SK-N-SH (cell line): ENCODE results near the gene FBXW11. TPM values are rescaled to one million over a fixed set of nuclear protein-coding genes. Genes with fewer than 3 reads are reported as not detected.

Experiments used
- CTCF ChIA-PET: fragments of 300-600, 350-600 bp; formaldehyde crosslinking; extraction: SDS; loops from one replicate; lab custom pipeline; 2021; lab: Yijun Ruan, JAX
- POLR2A ChIA-PET: fragments of 350-600 bp; sonication (Branson Sonifier 250); formaldehyde crosslinking; extraction: SDS; loops from one replicate; lab custom pipeline; 2020; ENCODE audit warnings: antibody characterized with exemption, inconsistent platforms; lab: Yijun Ruan, JAX
- DNase-seq: peaks from one replicate; pipeline ENCODE4 v3.0.0; 2012
- H2AFZ ChIP-seq: fragments of 200-600 bp; sonication (generic); 2 replicates; pipeline ENCODE4 v1.8.1; 2016; ENCODE audit warnings: antibody characterized with exemption, mild to moderate bottlenecking, low read depth
- H3F3A ChIP-seq: fragments of 200-600 bp; sonication (generic); replicated peaks from 2 replicates; pipeline ENCODE3; 2016; ENCODE audit warnings: antibody characterized with exemption, mild to moderate bottlenecking; ENCODE audit not compliant: insufficient read depth
- H3K27ac ChIP-seq, 2 experiments: fragments of 200-500 bp in 1 of 2; fragments of 200-600 bp in 1 of 2; sonication (Bioruptor generic) in 1 of 2; sonication (generic), shearing (Covaris generic) in 1 of 2; 2 replicates each; pipeline versions ENCODE4 v1.5.1 to v1.6.1; 2014 to 2016; ENCODE audit warnings: low read depth in 2 of 2, inconsistent platforms in 1 of 2, low read length in 1 of 2, mild to moderate bottlenecking in 1 of 2, mixed read lengths in 1 of 2
- H3K27me3 ChIP-seq: fragments of 200-600 bp; sonication (generic), shearing (Covaris generic); 2 replicates; pipeline ENCODE4 v1.6.1; 2016; ENCODE audit warnings: mixed run types; ENCODE audit not compliant: insufficient read depth
- H3K36me3 ChIP-seq, 2 experiments: fragments of 200-500 bp in 1 of 2; fragments of 200-600 bp in 1 of 2; sonication (Bioruptor generic) in 1 of 2; sonication (generic) in 1 of 2; replicated peaks in 1 of 2; 2 replicates each; pipeline versions ENCODE3 to v1.5.1; 2014 to 2016; ENCODE audit warnings: low read length in 1 of 2, mild to moderate bottlenecking in 1 of 2; ENCODE audit not compliant: insufficient read depth in 2 of 2, control insufficient read depth in 1 of 2
- H3K4me1 ChIP-seq, 2 experiments: fragments of 200-500 bp in 1 of 2; fragments of 200-600 bp in 1 of 2; sonication (Bioruptor generic) in 1 of 2; sonication (generic), shearing (Covaris generic) in 1 of 2; 2 replicates each; pipeline versions ENCODE4 v1.5.1 to v1.6.1; 2014 to 2016; ENCODE audit warnings: low read depth in 1 of 2, low read length in 1 of 2, mixed run types in 1 of 2; ENCODE audit not compliant: insufficient read depth in 2 of 2, control insufficient read depth in 1 of 2
- H3K4me2 ChIP-seq: fragments of 200-600 bp; sonication (generic), shearing (Covaris generic); 2 replicates; pipeline ENCODE4 v1.6.1; 2017; ENCODE audit warnings: mixed run types
- H3K4me3 ChIP-seq, 2 experiments: fragments of 200-500 bp in 1 of 2; fragments of 200-600 bp in 1 of 2; sonication (Bioruptor generic) in 1 of 2; sonication (generic), shearing (Covaris generic) in 1 of 2; 2 replicates each; pipeline versions ENCODE4 v1.5.1 to v1.8.1; 2014 to 2016; ENCODE audit warnings: low read depth in 2 of 2, inconsistent platforms in 1 of 2, low read length in 1 of 2, mild to moderate bottlenecking in 1 of 2, mixed read lengths in 1 of 2, moderate library complexity in 1 of 2
- H3K79me2 ChIP-seq: fragments of 200-600 bp; sonication (generic); 2 replicates; pipeline ENCODE4 v1.8.1; 2017; ENCODE audit warnings: mild to moderate bottlenecking; ENCODE audit not compliant: insufficient read depth
- H3K9ac ChIP-seq: fragments of 200-600 bp; sonication (generic); 2 replicates; pipeline ENCODE4 v1.6.1; 2017; ENCODE audit warnings: mixed run types
- H3K9me2 ChIP-seq: fragments of 200-600 bp; sonication (generic); 2 replicates; pipeline ENCODE4 v1.6.1; 2017; ENCODE audit warnings: mixed run types
- H3K9me3 ChIP-seq: fragments of 200-600 bp; sonication (generic); 2 replicates; pipeline ENCODE4 v1.6.1; 2017; ENCODE audit warnings: mixed run types, mild to moderate bottlenecking, moderate library complexity
- H4K20me1 ChIP-seq: fragments of 200-600 bp; sonication (generic); 2 replicates; pipeline ENCODE4 v1.6.1; 2017; ENCODE audit warnings: mild to moderate bottlenecking, mixed run types; ENCODE audit not compliant: insufficient read depth
- CHD2 ChIP-seq: fragments of 150-350 bp; IDR thresholded peaks from 2 replicates; pipeline ENCODE4 v1.6.1; 2018; ENCODE audit warnings: low read length; ENCODE audit not compliant: partially characterized antibody
- EP300 ChIP-seq, 2 experiments: IDR thresholded peaks; 2 replicates each; pipeline versions ENCODE4 v1.4.0 to v1.6.1; 2012; ENCODE audit warnings: borderline replicate concordance in 1 of 2, low read depth in 1 of 2, low read length in 1 of 2
- FOXJ3 ChIP-seq: sonication (generic); formaldehyde crosslinking; IDR thresholded peaks from 2 replicates; pipeline ENCODE4 v1.5.1; 2020; ENCODE audit warnings: mild to moderate bottlenecking, missing genetic modification reagents
- NFIC ChIP-seq: IDR thresholded peaks from 2 replicates; pipeline ENCODE4 v1.4.0; 2012; ENCODE audit warnings: borderline replicate concordance
- NRF1 ChIP-seq: IDR thresholded peaks from 2 replicates; pipeline ENCODE4 v1.6.1; 2012; ENCODE audit warnings: low read depth, mild to moderate bottlenecking, low read length
- POLR2AphosphoS5 ChIP-seq: IDR thresholded peaks from 2 replicates; pipeline ENCODE4 v1.6.1; 2012; ENCODE audit warnings: low read depth, low read length
- RAD21 ChIP-seq: IDR thresholded peaks from 2 replicates; pipeline ENCODE4 v1.6.1; 2012; ENCODE audit warnings: mild to moderate bottlenecking, low read length
- SMC3 ChIP-seq: IDR thresholded peaks from 2 replicates; pipeline ENCODE4 v1.6.1; 2012; ENCODE audit warnings: low read depth, low read length, improper control_type of control experiment
- TEAD4 ChIP-seq: IDR thresholded peaks from 2 replicates; pipeline ENCODE4 v1.4.0; 2012; ENCODE audit warnings: mild to moderate bottlenecking, borderline replicate concordance; ENCODE audit not compliant: insufficient read depth
- YY1 ChIP-seq: IDR thresholded peaks from 2 replicates; pipeline ENCODE4 v1.4.0; 2012; ENCODE audit warnings: low read depth, mild to moderate bottlenecking
- WGBS: methylation state at CpG from one replicate; pipeline ENCODE4 v1.1.6; 2017; ENCODE audit warnings: low lambda C conversion rate; 5-methylcytosine and 5-hydroxymethylcytosine counted together
- polyA plus RNA-seq, 3 experiments: library from polyadenylated mRNA; depleted of rRNA; stranded (reverse); fragments of >200 nt; gene quantifications; 2 replicates each; pipeline ENCODE4 v1.2.3, GENCODE V29; 2012
- TF ChIP-seq, protein P1 (sequence below): IDR thresholded peaks from 2 replicates; pipeline ENCODE4; 2012
- TF ChIP-seq, protein P2 (sequence below): IDR thresholded peaks from 2 replicates; pipeline ENCODE4 v1.4.0; 2012; ENCODE audit warnings: low read depth, borderline replicate concordance
- TF ChIP-seq, protein P3 (sequence below): IDR thresholded peaks from 2 replicates; pipeline ENCODE4 v1.4.0; 2012; ENCODE audit warnings: low read depth
- TF ChIP-seq, protein P4 (sequence below): fragments of 150-350 bp; IDR thresholded peaks from 2 replicates; pipeline ENCODE4 v1.6.1; 2016; ENCODE audit warnings: mild to moderate bottlenecking, low read depth, low read length

FBXW11 gene
- polyA plus RNA-seq, 1 of the 3 experiments (the other 2 are of a cell fraction) = 37.5 TPM

DNA sequence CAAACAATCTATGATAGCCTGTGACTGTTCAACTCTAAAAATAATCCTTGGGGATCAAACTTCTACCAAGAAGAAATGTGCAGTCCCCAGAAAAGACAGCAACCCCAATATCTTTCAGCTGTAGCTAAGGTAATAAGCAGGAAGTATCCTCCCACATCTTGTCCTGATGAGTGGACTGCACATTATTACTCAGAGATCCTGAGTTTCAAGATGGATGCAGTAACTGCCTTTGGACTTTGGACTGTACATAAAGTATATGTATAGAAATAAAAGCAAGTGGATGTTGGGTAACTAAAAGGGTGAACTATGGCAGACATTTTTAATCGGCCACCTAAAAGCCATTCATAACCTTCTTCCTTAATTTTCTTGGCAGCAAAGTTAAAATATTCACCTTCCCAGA is 175.8 kb downstream of the FBXW11 start (continued):
- TF ChIP-seq, protein P1, sequence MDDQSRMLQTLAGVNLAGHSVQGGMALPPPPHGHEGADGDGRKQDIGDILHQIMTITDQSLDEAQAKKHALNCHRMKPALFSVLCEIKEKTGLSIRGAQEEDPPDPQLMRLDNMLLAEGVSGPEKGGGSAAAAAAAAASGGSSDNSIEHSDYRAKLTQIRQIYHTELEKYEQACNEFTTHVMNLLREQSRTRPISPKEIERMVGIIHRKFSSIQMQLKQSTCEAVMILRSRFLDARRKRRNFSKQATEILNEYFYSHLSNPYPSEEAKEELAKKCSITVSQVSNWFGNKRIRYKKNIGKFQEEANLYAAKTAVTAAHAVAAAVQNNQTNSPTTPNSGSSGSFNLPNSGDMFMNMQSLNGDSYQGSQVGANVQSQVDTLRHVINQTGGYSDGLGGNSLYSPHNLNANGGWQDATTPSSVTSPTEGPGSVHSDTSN = no peak
- no peak for TF ChIP-seq NRF1
- TF ChIP-seq NFIC = no peak
- no peak for TF ChIP-seq YY1
- TF ChIP-seq, protein P2, sequence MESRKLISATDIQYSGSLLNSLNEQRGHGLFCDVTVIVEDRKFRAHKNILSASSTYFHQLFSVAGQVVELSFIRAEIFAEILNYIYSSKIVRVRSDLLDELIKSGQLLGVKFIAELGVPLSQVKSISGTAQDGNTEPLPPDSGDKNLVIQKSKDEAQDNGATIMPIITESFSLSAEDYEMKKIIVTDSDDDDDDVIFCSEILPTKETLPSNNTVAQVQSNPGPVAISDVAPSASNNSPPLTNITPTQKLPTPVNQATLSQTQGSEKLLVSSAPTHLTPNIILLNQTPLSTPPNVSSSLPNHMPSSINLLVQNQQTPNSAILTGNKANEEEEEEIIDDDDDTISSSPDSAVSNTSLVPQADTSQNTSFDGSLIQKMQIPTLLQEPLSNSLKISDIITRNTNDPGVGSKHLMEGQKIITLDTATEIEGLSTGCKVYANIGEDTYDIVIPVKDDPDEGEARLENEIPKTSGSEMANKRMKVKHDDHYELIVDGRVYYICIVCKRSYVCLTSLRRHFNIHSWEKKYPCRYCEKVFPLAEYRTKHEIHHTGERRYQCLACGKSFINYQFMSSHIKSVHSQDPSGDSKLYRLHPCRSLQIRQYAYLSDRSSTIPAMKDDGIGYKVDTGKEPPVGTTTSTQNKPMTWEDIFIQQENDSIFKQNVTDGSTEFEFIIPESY = no peak
- TF ChIP-seq CHD2 = no peak
- TF ChIP-seq POLR2AphosphoS5 = no peak

DNA sequence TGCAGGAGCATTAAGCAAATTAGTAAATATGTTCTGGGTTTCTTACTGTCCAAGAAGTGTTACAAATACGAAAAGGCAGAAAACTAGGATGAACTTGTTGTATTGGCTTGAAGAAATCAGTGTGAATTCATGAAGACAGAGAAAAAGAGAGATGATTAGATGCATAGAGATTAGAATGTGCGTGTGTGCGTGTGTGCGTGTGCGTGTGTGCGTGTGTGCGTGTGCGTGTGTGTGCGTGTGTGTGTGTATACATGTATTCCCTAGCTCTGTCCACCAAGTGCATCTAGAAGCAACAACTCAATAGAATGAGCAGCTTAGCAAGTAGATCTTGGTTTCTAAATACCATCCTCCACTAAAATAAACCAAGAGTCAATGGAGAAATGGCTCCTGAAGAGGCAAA is 179.3 kb downstream of the FBXW11 start:
- H3K4me2 ChIP-seq = no peak overlapping the region
- DNase-seq = no peak
- ChIA-PET POLR2A (no interaction called here), CTCF (interaction anchor here (1.8 kb wide), 1 partner anchor 408 kb away, joined by 5 read pairs; the partner anchor contains the start of gene FGF18)
- TF ChIP-seq SMC3 (no peak), RAD21 (no peak), FOXJ3 (CRISPR knock-in tag) (no peak), EP300 (IDR thresholded peaks at IDR 0.05; ENCODE audit: borderline replicate concordance in 1 of 2, low read depth in 1 of 2, low read length in 1 of 2) (no peak), TEAD4 (no peak)
- TF ChIP-seq, protein P3, sequence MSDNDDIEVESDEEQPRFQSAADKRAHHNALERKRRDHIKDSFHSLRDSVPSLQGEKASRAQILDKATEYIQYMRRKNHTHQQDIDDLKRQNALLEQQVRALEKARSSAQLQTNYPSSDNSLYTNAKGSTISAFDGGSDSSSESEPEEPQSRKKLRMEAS = no peak
- TF ChIP-seq, protein P4, sequence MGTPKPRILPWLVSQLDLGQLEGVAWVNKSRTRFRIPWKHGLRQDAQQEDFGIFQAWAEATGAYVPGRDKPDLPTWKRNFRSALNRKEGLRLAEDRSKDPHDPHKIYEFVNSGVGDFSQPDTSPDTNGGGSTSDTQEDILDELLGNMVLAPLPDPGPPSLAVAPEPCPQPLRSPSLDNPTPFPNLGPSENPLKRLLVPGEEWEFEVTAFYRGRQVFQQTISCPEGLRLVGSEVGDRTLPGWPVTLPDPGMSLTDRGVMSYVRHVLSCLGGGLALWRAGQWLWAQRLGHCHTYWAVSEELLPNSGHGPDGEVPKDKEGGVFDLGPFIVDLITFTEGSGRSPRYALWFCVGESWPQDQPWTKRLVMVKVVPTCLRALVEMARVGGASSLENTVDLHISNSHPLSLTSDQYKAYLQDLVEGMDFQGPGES = no peak
- H3F3A ChIP-seq = no peaks in the 10 kb centered on the region
- H3K27ac ChIP-seq = no peak overlapping the region
- H3K27me3 ChIP-seq = no peaks in the 10 kb centered on the region
- H4K20me1 ChIP-seq = no peaks in the 10 kb centered on the region
- H3K36me3 ChIP-seq = no peaks in the 10 kb centered on the region
- 77% methylated on average over 9 of the region's 9 CpGs for WGBS
- H3K9me2 ChIP-seq = no peaks in the 10 kb centered on the region
- H3K9me3 ChIP-seq = no peaks in the 10 kb centered on the region; the same call in 1 of the 2 replicates
- no peaks in the 10 kb centered on the region for H3K79me2 ChIP-seq
- H3K4me3 ChIP-seq = no peak overlapping the region
- no peak overlapping the region for H3K9ac ChIP-seq
- no peaks in the 10 kb centered on the region for H3K4me1 ChIP-seq
- H2AFZ ChIP-seq = no peak overlapping the region
